Vagina (tissue), 2 donors: ENCODE measurements around the gene OPTC. TPM values are rescaled to one million over a fixed set of nuclear protein-coding genes. Genes with fewer than 3 reads are reported as not detected.

ENCODE experiments used
- DNase-seq, 2 donors: peaks; one replicate each; pipeline ENCODE4 v3.0.0-alpha.2; 2017; ENCODE audit errors: extremely low spot score in 2 of 2
- H3K27ac ChIP-seq: fragments of 200-600 bp; sonication (generic); one replicate; pipeline ENCODE4 v1.5.1; 2019
- H3K27me3 ChIP-seq: fragments of 200-600 bp; sonication (generic); one replicate; pipeline ENCODE4 v1.5.1; 2019
- H3K36me3 ChIP-seq, 2 donors: fragments of 200-600 bp; sonication (generic); one replicate each; pipeline ENCODE4 v1.5.1; 2017 to 2019
- H3K4me1 ChIP-seq: fragments of 200-600 bp; sonication (generic); one replicate; pipeline ENCODE4 v1.5.1; 2019
- H3K4me3 ChIP-seq, 2 donors: fragments of 200-600 bp; sonication (generic); 1 replicate in 1 of 2; 2 replicates in 1 of 2; pipeline ENCODE4 v1.5.1; 2016 to 2019
- H3K9me3 ChIP-seq: fragments of 200-600 bp; sonication (generic); one replicate; pipeline ENCODE4 v1.5.1; 2019
- POLR2A ChIP-seq, 2 donors: fragments of 450-650 bp; IDR thresholded peaks; one replicate each; pipeline ENCODE4 v1.6.1; 2017; ENCODE audit warnings: antibody characterized with exemption in 2 of 2, mild to moderate bottlenecking in 2 of 2, moderate library complexity in 2 of 2
- POLR2AphosphoS5 ChIP-seq, 2 donors: sonication (generic); formaldehyde crosslinking; IDR thresholded peaks; one replicate each; pipeline ENCODE4 v1.9.0; 2017; ENCODE audit warnings: antibody characterized with exemption in 2 of 2, mild to moderate bottlenecking in 2 of 2, low read depth in 1 of 2; ENCODE audit not compliant: insufficient read depth in 1 of 2
- intact Hi-C: fragments of 100-400 bp; cut with DNase I; formaldehyde crosslinking; loops from one replicate; pipeline ENCODE4 v1.15.1; 2023
- total RNA-seq: library from RNA; depleted of rRNA; stranded (reverse); fragments of >200 nt; gene quantifications from one replicate; pipeline ENCODE4 v1.2.3, GENCODE V29; 2016
- TF ChIP-seq, protein P1 (sequence below), 3 experiments: fragments of 450-650 bp in 2 of 3; fragments of 200-600 bp in 1 of 3; sonication (generic) in 1 of 3; IDR thresholded peaks; one replicate each; pipeline ENCODE4 v1.5.1; 2017 to 2019; ENCODE audit warnings: antibody characterized with exemption in 3 of 3, mild to moderate bottlenecking in 2 of 3, moderate library complexity in 2 of 3

OPTC gene
- total RNA-seq, 1 donor from 2014 or later, result not detected

- Histone ChIP-seq H3K9me3 (no peaks in the 10 kb centered on the region), H3K4me3 (no peak overlapping the region), H3K4me1 (peaks cover 20% of the 10 kb centered on the region), H3K27ac (peak overlapping the region; percentile 7), H3K27me3 (no peaks in the 10 kb centered on the region), H3K36me3 (no peaks in the 10 kb centered on the region)
- no peak for DNase-seq
- TF ChIP-seq POLR2A (IDR thresholded peaks at IDR 0.05) (no peak), POLR2AphosphoS5 (IDR thresholded peaks at IDR 0.05; ENCODE audit: insufficient read depth in 1 of 2, low read depth in 1 of 2) (no peak)
- TF ChIP-seq, protein P1, sequence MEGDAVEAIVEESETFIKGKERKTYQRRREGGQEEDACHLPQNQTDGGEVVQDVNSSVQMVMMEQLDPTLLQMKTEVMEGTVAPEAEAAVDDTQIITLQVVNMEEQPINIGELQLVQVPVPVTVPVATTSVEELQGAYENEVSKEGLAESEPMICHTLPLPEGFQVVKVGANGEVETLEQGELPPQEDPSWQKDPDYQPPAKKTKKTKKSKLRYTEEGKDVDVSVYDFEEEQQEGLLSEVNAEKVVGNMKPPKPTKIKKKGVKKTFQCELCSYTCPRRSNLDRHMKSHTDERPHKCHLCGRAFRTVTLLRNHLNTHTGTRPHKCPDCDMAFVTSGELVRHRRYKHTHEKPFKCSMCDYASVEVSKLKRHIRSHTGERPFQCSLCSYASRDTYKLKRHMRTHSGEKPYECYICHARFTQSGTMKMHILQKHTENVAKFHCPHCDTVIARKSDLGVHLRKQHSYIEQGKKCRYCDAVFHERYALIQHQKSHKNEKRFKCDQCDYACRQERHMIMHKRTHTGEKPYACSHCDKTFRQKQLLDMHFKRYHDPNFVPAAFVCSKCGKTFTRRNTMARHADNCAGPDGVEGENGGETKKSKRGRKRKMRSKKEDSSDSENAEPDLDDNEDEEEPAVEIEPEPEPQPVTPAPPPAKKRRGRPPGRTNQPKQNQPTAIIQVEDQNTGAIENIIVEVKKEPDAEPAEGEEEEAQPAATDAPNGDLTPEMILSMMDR (IDR thresholded peaks at IDR 0.05), result no peak
- intact Hi-C loops, result no loop called here
Measured at GRCh38 chr1:203526572-203526971, 32.6 kb downstream of the OPTC start.

DNA sequence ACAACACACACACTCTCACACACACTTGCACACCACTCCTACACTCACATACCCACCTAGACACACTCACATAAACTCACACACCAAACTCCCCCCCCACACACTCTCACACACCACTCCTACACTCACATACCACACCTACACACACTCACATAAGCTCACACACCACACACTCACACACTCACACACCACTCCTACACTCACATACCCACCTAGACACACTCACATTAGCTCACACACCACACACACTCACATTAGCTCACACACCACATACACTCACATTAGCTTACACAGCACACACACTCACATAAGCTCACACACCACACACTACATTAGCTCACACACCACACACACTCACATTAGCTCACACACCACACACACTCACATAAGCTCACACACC lies 33.1 kb downstream of the OPTC start:
- Histone ChIP-seq H3K4me3 (no peak overlapping the region), H3K36me3 (no peaks in the 10 kb centered on the region), H3K9me3 (no peaks in the 10 kb centered on the region), H3K4me1 (peaks cover 20% of the 10 kb centered on the region), H3K27me3 (no peaks in the 10 kb centered on the region), H3K27ac (peak overlapping the region; percentile 7)
- no peak for DNase-seq
- TF ChIP-seq POLR2AphosphoS5 (IDR thresholded peaks at IDR 0.05; ENCODE audit: insufficient read depth in 1 of 2, low read depth in 1 of 2) (no peak), POLR2A (IDR thresholded peaks at IDR 0.05) (no peak)
- TF ChIP-seq, protein P1 (IDR thresholded peaks at IDR 0.05), result no peak
- intact Hi-C loops, result no loop called here

DNA sequence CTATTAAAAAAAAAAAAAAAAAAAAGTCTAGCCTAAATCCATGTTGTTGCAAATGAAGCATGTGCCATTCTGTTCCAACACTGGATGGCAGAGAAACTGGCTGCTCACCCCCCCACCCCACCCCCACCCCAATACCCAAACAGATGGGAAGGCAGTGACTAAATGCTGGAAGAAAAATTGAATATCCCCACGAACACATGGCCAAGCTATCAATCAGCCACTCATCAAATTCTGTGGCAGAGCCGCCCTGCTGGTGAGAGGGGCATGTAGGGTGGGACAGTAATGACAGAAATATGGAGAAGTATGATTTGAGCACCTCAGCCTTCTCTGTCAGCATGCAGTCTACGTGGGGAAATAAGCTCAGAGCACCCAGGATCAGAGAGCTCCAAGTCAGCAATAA lies 34.1 kb downstream of the OPTC start:
- H3K4me3 ChIP-seq, result no peak overlapping the region

DNA sequence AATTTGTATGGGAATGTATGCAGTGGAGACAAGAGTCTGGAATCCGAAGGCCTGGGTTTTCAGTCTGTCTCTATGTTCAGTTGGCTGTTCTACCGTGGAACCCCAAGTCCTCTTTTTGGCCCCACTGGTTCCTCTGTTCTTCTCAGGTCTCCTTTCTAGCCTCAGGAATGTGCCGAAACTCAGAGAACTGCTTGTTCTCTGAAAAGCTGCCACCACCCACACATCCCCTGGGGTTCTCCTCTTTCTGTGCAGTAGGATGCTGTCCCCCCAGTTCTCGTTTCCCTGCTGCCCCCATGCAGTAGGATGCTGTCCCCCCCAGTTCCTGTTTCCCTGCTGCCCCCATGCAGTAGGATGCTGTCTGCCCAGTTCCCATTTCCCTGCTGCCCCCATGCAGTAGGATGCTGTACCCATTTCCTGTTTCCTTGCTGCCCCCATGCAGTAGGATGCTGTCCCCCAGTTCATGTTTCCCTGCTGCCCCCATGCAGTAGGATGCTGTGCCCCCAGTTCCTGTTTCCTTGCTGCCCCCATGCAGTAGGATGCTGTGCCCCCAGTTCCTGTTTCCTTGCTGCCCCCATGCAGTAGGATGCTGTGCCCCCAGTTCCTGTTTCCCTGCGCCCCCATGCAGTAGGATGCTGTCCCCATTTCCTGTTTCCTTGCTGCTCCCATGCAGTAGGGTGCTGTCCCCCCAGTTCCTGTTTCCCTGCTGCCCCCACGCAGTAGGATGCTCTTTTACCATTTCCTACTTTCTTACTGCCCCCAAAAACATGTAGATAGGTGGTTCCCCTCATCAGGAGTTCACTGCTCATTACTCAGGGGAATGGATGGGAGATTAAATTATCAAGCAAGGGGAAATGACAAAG lies 35.3 kb downstream of the OPTC start:
- Histone ChIP-seq H3K9me3 (no peaks in the 10 kb centered on the region), H3K4me3 (no peak overlapping the region), H3K4me1 (peaks cover 29% of the 10 kb centered on the region), H3K27me3 (no peaks in the 10 kb centered on the region), H3K36me3 (no peaks in the 10 kb centered on the region), H3K27ac (no peak overlapping the region)
- DNase-seq, result no peak
- TF ChIP-seq POLR2A (IDR thresholded peaks at IDR 0.05), result no peak
- TF ChIP-seq POLR2AphosphoS5 (IDR thresholded peaks at IDR 0.05; ENCODE audit: insufficient read depth in 1 of 2, low read depth in 1 of 2), result no peak
- TF ChIP-seq, protein P1 (IDR thresholded peaks at IDR 0.05), result no peak
- intact Hi-C loops, result no loop called here

More for the DNA sequence above, 34.1 kb downstream of the OPTC start:
- intact Hi-C loops, result no loop called here
- Histone ChIP-seq H3K27ac (no peak overlapping the region), H3K9me3 (no peaks in the 10 kb centered on the region), H3K4me1 (peaks cover 20% of the 10 kb centered on the region), H3K36me3 (no peaks in the 10 kb centered on the region), H3K27me3 (no peaks in the 10 kb centered on the region)
- no peak for DNase-seq
- TF ChIP-seq POLR2AphosphoS5 (IDR thresholded peaks at IDR 0.05; ENCODE audit: insufficient read depth in 1 of 2, low read depth in 1 of 2) (no peak), POLR2A (IDR thresholded peaks at IDR 0.05) (no peak)
- TF ChIP-seq, protein P1 (IDR thresholded peaks at IDR 0.05), result no peak

DNA sequence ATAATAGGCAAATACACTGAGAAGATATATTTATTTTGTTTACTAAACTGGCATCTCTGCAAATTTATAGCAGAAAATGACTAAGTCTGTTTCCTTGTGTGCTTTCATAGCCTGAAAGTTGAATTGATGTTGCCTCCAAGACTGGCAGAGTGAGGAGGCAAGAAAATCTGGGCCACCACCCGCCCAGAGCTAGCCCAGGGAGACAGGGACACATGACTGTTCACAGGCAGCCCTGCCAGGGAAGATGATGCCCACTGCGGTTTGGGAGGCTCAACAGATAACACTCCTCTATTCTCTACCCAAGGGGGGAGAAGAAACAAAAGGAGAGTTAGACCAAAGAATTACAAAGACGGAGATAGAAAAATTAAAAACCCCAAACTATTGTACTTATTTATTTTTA lies 37.1 kb downstream of the OPTC start:
- Histone ChIP-seq H3K9me3 (no peaks in the 10 kb centered on the region), H3K4me1 (peaks cover 28% of the 10 kb centered on the region), H3K27ac (no peak overlapping the region), H3K4me3 (no peak overlapping the region), H3K27me3 (no peaks in the 10 kb centered on the region), H3K36me3 (no peaks in the 10 kb centered on the region)
- TF ChIP-seq POLR2A (IDR thresholded peaks at IDR 0.05), result no peak
- TF ChIP-seq, protein P1 (IDR thresholded peaks at IDR 0.05), result no peak
- no peak for TF ChIP-seq POLR2AphosphoS5 (IDR thresholded peaks at IDR 0.05; ENCODE audit: insufficient read depth in 1 of 2, low read depth in 1 of 2)
- intact Hi-C loops, result no loop called here
- DNase-seq, result no peak
